ENCODE results near the gene LTA4H.

The LTA4H gene

GRCh38 chr12:95956557-95957145, 78.7 kb downstream of the LTA4H start:
- DNase-seq (ENCODE audit: low read depth), result no peak

GRCh38 chr12:95955549-95956159, 79.7 kb downstream of the LTA4H start:
- no peak for DNase-seq (ENCODE audit: low read depth)

- DNase-seq (ENCODE audit: low read depth), result no peak
Measured at GRCh38 chr12:95953000-95953399, 82.4 kb downstream of the LTA4H start.

- no peak for DNase-seq (ENCODE audit: low read depth)
Measured at GRCh38 chr12:95951515-95951914, 83.9 kb downstream of the LTA4H start.
